Loucy (cell line): ENCODE data around the gene CHCHD10.

ENCODE experiments used
- H2AFZ ChIP-seq: fragments of 200-600 bp; sonication (generic); 2 replicates; pipeline ENCODE4 v1.6.0; 2016; ENCODE audit warnings: antibody characterized with exemption, mild to moderate bottlenecking, low read length, moderate library complexity
- H3F3A ChIP-seq: fragments of 200-600 bp; 2 replicates; pipeline ENCODE4 v1.6.0; 2016; ENCODE audit warnings: antibody characterized with exemption, low read depth, mild to moderate bottlenecking
- H3K27me3 ChIP-seq: fragments of 200-600 bp; sonication (generic); 2 replicates; pipeline ENCODE4 v1.6.1; 2014; ENCODE audit warnings: low read length, mild to moderate bottlenecking; ENCODE audit not compliant: insufficient read depth, poor library complexity, severe bottlenecking
- H3K36me3 ChIP-seq: fragments of 200-600 bp; sonication (generic); 2 replicates; pipeline ENCODE4 v1.6.1; 2016; ENCODE audit warnings: low read length; ENCODE audit not compliant: insufficient read depth
- H3K4me1 ChIP-seq: fragments of 200-600 bp; sonication (generic); 2 replicates; pipeline ENCODE4 v1.5.1; 2014; ENCODE audit warnings: low read length, mild to moderate bottlenecking; ENCODE audit not compliant: insufficient read depth, poor library complexity, severe bottlenecking
- H3K4me2 ChIP-seq: fragments of 200-600 bp; sonication (generic); 2 replicates; pipeline ENCODE4 v1.6.0; 2014; ENCODE audit warnings: antibody characterized with exemption, low read length, low read depth, mild to moderate bottlenecking; ENCODE audit not compliant: poor library complexity, severe bottlenecking
- H3K4me3 ChIP-seq: fragments of 200-600 bp; sonication (generic); 2 replicates; pipeline ENCODE4 v1.5.1; 2014; ENCODE audit warnings: low read length, mild to moderate bottlenecking, mixed read lengths; ENCODE audit not compliant: poor library complexity, severe bottlenecking
- H3K79me2 ChIP-seq: fragments of 200-600 bp; sonication (generic); 2 replicates; pipeline ENCODE4 v1.6.1; 2014; ENCODE audit warnings: low read length; ENCODE audit not compliant: insufficient read depth
- H3K9ac ChIP-seq: fragments of 200-600 bp; sonication (generic); 2 replicates; pipeline ENCODE4 v1.6.0; 2014; ENCODE audit warnings: mild to moderate bottlenecking, low read depth, low read length, moderate library complexity; ENCODE audit not compliant: poor library complexity, severe bottlenecking
- H3K9me2 ChIP-seq: fragments of 200-600 bp; sonication (generic); replicated peaks from 2 replicates; pipeline ENCODE4 v1.6.1; 2016; ENCODE audit warnings: low read depth, low read length, mixed read lengths
- H3K9me3 ChIP-seq: fragments of 200-600 bp; sonication (generic); 2 replicates; pipeline ENCODE4 v1.6.1; 2014; ENCODE audit warnings: mild to moderate bottlenecking, antibody characterized with exemption, low read length, low read depth; ENCODE audit not compliant: insufficient read depth
- H4K20me1 ChIP-seq: fragments of 200-600 bp; sonication (generic); 2 replicates; pipeline ENCODE4 v1.6.0; 2014; ENCODE audit warnings: antibody characterized with exemption, low read length, mild to moderate bottlenecking; ENCODE audit not compliant: insufficient read depth, poor library complexity, severe bottlenecking
- CTCF ChIP-seq: fragments of 200-600 bp; sonication (generic); conservative IDR thresholded peaks from 2 replicates; pipeline ENCODE4 v1.5.1; 2014; ENCODE audit warnings: mild to moderate bottlenecking, antibody characterized with exemption, low read length
- EZH2phosphoT487 ChIP-seq: fragments of 200-600 bp; IDR thresholded peaks from 2 replicates; pipeline ENCODE4 v1.6.1; 2018; ENCODE audit warnings: antibody characterized with exemption, mild to moderate bottlenecking, moderate library complexity, borderline replicate concordance

The CHCHD10 gene

DNA sequence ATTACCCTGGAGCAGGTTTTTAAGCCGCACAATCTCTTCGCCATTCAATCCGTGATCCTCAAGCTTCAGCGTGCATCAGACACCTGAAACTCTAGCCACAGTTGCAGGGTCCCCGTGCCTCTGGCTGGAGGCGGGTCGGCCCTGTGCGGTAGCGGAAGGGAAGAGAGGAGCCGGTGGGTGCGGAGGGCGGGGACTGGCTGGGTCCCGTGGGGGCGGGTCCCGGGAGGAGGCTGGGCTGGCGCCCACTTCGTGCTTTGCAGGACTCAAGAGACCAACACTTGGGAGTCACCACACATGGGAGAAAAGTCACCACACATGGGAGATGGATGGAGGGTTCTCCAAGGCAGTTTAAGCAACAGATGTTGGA is 4.2 kb downstream of the CHCHD10 start:
- no peak for TF ChIP-seq CTCF
- no peak for TF ChIP-seq EZH2phosphoT487
- peak overlapping the region; percentile 54 for H3K9ac ChIP-seq

DNA sequence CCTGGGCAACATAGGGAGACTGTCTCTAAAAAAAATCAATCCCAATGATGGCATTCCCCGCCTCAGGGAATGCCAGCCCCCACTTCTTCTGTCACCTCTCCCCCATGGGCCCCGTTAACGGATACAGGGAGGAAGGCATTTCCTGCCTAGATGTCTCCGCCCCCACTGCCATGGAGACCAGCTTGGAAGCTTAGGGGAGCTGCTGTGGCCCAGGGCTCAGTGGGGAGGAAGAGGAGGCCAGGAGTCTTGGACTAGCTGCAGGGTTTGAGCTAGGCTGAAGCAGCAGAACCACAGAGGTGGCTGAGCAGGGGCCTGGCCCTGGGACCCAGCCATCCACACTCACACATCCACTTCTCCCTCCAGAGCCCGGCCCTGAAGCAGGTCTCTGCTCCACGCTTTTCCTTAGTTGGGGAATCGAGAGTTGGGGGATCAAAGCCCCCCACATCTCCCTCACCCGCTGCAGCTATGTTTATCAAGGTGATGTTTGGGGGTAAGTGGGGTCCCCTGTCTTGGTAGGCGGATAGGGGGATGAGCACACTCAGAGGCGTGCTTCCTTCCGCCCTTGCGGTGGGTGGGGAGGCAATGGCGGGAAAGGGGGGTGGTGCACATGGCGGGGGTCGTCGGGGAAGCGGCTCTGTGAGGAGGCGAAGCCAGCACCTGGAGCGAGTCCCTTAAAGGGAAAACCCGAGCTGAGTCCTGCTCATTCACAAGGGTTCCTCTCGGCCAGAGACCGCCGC is 4.8 kb downstream of the CHCHD10 start, which contains the start of gene C22orf15:
TSS of gene C22orf15 (plus strand) at position 149 of the 737 bp plus-strand sequence. CDS start at position 466, 317 bp downstream.
- Histone ChIP-seq H3K27me3 (no peaks in the 10 kb centered on the region), H3K36me3 (no peaks in the 10 kb centered on the region), H4K20me1 (no peaks in the 10 kb centered on the region), H3K9ac (peak within 1 kb of the TSS; percentile 54), H3F3A (no peaks in the 10 kb centered on the region), H3K4me1 (peaks cover 27% of the 10 kb centered on the region), H3K9me3 (no peaks in the 10 kb centered on the region), H3K4me3 (peak within 1 kb of the TSS; percentile 41), H2AFZ (no peak within 1 kb of the TSS), H3K79me2 (no peaks in the 10 kb centered on the region), H3K9me2 (no peaks in the 10 kb centered on the region), H3K4me2 (peak within 1 kb of the TSS; percentile 52)
- TF ChIP-seq CTCF (no peak), EZH2phosphoT487 (no peak)

More for the DNA sequence above, 4.2 kb downstream of the CHCHD10 start:
- no peaks in the 10 kb centered on the region for H3K36me3 ChIP-seq
- H3K4me2 ChIP-seq: peak overlapping the region; percentile 52
- H3K79me2 ChIP-seq: no peaks in the 10 kb centered on the region
- no peaks in the 10 kb centered on the region for H3K9me2 ChIP-seq
- H4K20me1 ChIP-seq: no peaks in the 10 kb centered on the region
- H2AFZ ChIP-seq: no peak overlapping the region
- H3K27me3 ChIP-seq: no peaks in the 10 kb centered on the region
- H3K4me3 ChIP-seq: peak overlapping the region; percentile 41
- peaks cover 27% of the 10 kb centered on the region for H3K4me1 ChIP-seq
- H3K9me3 ChIP-seq: no peaks in the 10 kb centered on the region
- H3F3A ChIP-seq: no peaks in the 10 kb centered on the region

DNA sequence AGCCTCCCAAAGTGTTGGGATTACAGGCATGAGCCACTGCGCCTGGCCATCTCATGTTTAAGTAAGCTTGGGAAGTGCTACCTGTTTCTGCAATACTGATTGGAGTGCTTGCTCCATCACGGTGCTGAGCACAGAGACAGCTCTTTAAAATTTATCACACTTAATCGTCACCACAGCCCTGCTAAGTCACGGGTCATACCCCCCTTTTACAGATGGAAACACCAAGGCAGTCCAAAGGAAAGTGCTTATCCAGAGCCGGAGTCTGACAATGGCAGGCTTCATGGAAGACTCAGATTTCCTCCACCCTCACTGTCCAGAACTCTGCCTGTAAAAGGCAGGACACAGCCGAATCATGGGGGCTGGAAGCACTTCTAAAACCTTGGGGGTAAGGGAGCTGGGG is 7.7 kb downstream of the CHCHD10 start:
- Histone ChIP-seq H3K4me2 (no peak overlapping the region), H3K9ac (no peak overlapping the region)

More for the DNA sequence above, 7.7 kb downstream of the CHCHD10 start:
- TF ChIP-seq CTCF: no peak
- no peak for TF ChIP-seq EZH2phosphoT487
- H3K79me2 ChIP-seq: no peaks in the 10 kb centered on the region
- peaks cover 30% of the 10 kb centered on the region for H3K4me1 ChIP-seq
- no peak overlapping the region for H3K4me3 ChIP-seq
- H2AFZ ChIP-seq: no peak overlapping the region
- no peaks in the 10 kb centered on the region for H3K9me3 ChIP-seq
- H3F3A ChIP-seq: peaks cover 2% of the 10 kb centered on the region; the same call in 1 of the 2 replicates
- H4K20me1 ChIP-seq: no peaks in the 10 kb centered on the region
- no peaks in the 10 kb centered on the region for H3K36me3 ChIP-seq
- no peaks in the 10 kb centered on the region for H3K9me2 ChIP-seq
- H3K27me3 ChIP-seq: no peaks in the 10 kb centered on the region
